Astrocyte (in vitro differentiated cells and primary cell): ENCODE measurements around the gene FGGY. TPM values are rescaled to one million over a fixed set of nuclear protein-coding genes. Genes with fewer than 3 reads are reported as not detected.

Experiments
- DNase-seq: peaks from one replicate; pipeline ENCODE4 v3.0.0-alpha.2; 2010; ENCODE audit warnings: low read depth
- FAIRE-seq: peaks from 2 replicates; lab custom pipeline; 2011; peaks lifted over from hg19 to GRCh38; lab: Jason Lieb, UNC
- H2AFZ ChIP-seq: 2 replicates; pipeline ENCODE4 v1.6.0; 2012; ENCODE audit warnings: low read depth, low read length, inconsistent platforms
- H3K27ac ChIP-seq: 2 replicates; pipeline ENCODE4 v1.5.1; 2011; ENCODE audit warnings: low read depth, low read length, inconsistent platforms
- H3K27me3 ChIP-seq: 2 replicates; pipeline ENCODE4 v1.6.0; 2011; ENCODE audit warnings: low read length, inconsistent platforms; ENCODE audit not compliant: insufficient read depth
- H3K36me3 ChIP-seq: 2 replicates; pipeline ENCODE4 v1.5.1; 2011; ENCODE audit warnings: low read length, inconsistent platforms; ENCODE audit not compliant: insufficient read depth
- H3K4me1 ChIP-seq: 2 replicates; pipeline ENCODE4 v1.5.1; 2011; ENCODE audit warnings: low read length, inconsistent platforms; ENCODE audit not compliant: insufficient read depth
- H3K4me2 ChIP-seq: 2 replicates; pipeline ENCODE4 v1.6.0; 2012; ENCODE audit warnings: low read length, inconsistent platforms
- H3K4me3 ChIP-seq: 2 replicates; pipeline ENCODE4 v1.5.1; 2011; ENCODE audit warnings: low read depth, mild to moderate bottlenecking, low read length, inconsistent platforms; ENCODE audit not compliant: insufficient read depth
- H3K79me2 ChIP-seq: 2 replicates; pipeline ENCODE4 v1.6.0; 2012; ENCODE audit warnings: mild to moderate bottlenecking, low read length, inconsistent platforms; ENCODE audit not compliant: insufficient read depth
- H3K9ac ChIP-seq: 2 replicates; pipeline ENCODE4 v1.6.0; 2012; ENCODE audit warnings: mild to moderate bottlenecking, low read length, inconsistent platforms
- H3K9me3 ChIP-seq: 2 replicates; pipeline ENCODE4 v1.5.1; 2012; ENCODE audit warnings: low read depth, mild to moderate bottlenecking, low read length, inconsistent platforms; ENCODE audit not compliant: insufficient read depth
- H4K20me1 ChIP-seq: 2 replicates; pipeline ENCODE4 v1.6.0; 2012; ENCODE audit warnings: low read length, inconsistent platforms; ENCODE audit not compliant: insufficient read depth
- H3K27ac Mint-ChIP-seq: one replicate; pipeline ENCODE4 v1.8.0; 2021; ENCODE audit warnings: mild to moderate bottlenecking, mixed read lengths; ENCODE audit not compliant: unreplicated experiment
- H3K27me3 Mint-ChIP-seq: one replicate; pipeline ENCODE4 v1.8.0; 2021; ENCODE audit warnings: low read depth, mixed read lengths; ENCODE audit not compliant: unreplicated experiment
- H3K36me3 Mint-ChIP-seq: one replicate; pipeline ENCODE4 v1.8.0; 2021; ENCODE audit warnings: low read depth, mixed read lengths; ENCODE audit not compliant: unreplicated experiment
- H3K4me1 Mint-ChIP-seq: one replicate; pipeline ENCODE4 v1.8.0; 2021; ENCODE audit warnings: low read depth, mixed read lengths; ENCODE audit not compliant: unreplicated experiment
- H3K4me3 Mint-ChIP-seq: one replicate; pipeline ENCODE4 v1.8.0; 2021; ENCODE audit warnings: mild to moderate bottlenecking, moderate library complexity, mixed read lengths; ENCODE audit not compliant: unreplicated experiment
- H3K9me3 Mint-ChIP-seq: one replicate; pipeline ENCODE4 v1.8.0; 2021; ENCODE audit warnings: mild to moderate bottlenecking, mixed read lengths; ENCODE audit not compliant: unreplicated experiment
- EZH2 ChIP-seq: IDR thresholded peaks from 2 replicates; pipeline ENCODE4 v1.6.1; 2012; ENCODE audit warnings: mild to moderate bottlenecking, low read length, inconsistent platforms; ENCODE audit not compliant: insufficient read depth
- total RNA-seq: library from RNA; stranded (reverse); gene quantifications from 2 replicates; pipeline ENCODE4 v1.2.1, GENCODE V29; 2021
- TF ChIP-seq, protein P1 (sequence below): IDR thresholded peaks from 2 replicates; pipeline ENCODE4 v1.5.1; 2011; ENCODE audit warnings: low read depth, mild to moderate bottlenecking, inconsistent platforms, low read length, moderate library complexity; ENCODE audit not compliant: insufficient read depth

FGGY gene
- total RNA-seq, 1 donor from 2014 or later: 6.8 TPM

DNA sequence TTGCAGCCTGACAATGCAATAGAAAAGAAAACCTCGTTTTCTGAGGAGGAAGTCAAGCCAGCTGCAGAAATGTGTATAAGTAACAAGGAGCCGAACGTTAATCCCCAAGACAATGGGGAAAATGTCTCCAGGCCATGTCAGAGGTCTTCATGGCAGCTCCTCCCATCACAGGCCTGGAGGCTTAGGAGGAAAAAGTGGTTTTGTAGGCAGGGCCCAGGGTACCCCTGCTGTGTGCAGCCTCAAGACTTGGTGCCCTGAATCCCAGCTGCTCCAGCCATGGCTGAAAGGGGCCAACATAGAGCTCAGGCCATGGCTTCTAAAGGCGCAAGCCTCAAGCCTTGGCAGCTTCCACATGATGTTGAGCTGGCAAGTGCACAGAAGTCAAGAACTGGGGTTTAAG, 439.9 kb downstream of the FGGY start:
- Histone ChIP-seq H3K4me2 (no peak overlapping the region), H3K4me3 (no peak overlapping the region), H3K27ac (no peak overlapping the region), H2AFZ (no peak overlapping the region), H3K4me1 (peaks cover 27% of the 10 kb centered on the region), H3K9me3 (peaks cover 5% of the 10 kb centered on the region), H3K36me3 (no peaks in the 10 kb centered on the region), H3K27me3 (no peaks in the 10 kb centered on the region), H3K79me2 (no peaks in the 10 kb centered on the region), H4K20me1 (no peaks in the 10 kb centered on the region), H3K9ac (no peak overlapping the region)
- DNase-seq (no peak), FAIRE-seq (no peak)
- TF ChIP-seq, protein P1, sequence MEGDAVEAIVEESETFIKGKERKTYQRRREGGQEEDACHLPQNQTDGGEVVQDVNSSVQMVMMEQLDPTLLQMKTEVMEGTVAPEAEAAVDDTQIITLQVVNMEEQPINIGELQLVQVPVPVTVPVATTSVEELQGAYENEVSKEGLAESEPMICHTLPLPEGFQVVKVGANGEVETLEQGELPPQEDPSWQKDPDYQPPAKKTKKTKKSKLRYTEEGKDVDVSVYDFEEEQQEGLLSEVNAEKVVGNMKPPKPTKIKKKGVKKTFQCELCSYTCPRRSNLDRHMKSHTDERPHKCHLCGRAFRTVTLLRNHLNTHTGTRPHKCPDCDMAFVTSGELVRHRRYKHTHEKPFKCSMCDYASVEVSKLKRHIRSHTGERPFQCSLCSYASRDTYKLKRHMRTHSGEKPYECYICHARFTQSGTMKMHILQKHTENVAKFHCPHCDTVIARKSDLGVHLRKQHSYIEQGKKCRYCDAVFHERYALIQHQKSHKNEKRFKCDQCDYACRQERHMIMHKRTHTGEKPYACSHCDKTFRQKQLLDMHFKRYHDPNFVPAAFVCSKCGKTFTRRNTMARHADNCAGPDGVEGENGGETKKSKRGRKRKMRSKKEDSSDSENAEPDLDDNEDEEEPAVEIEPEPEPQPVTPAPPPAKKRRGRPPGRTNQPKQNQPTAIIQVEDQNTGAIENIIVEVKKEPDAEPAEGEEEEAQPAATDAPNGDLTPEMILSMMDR: no peak
- no peak for TF ChIP-seq EZH2
- H3K9me3 Mint-ChIP-seq: peaks cover 14% of the 10 kb centered on the region
- H3K4me1 Mint-ChIP-seq: peaks cover 33% of the 10 kb centered on the region
- no peak overlapping the region for H3K27ac Mint-ChIP-seq
- no peak overlapping the region for H3K4me3 Mint-ChIP-seq
- H3K27me3 Mint-ChIP-seq: no peaks in the 10 kb centered on the region
- peaks cover 7% of the 10 kb centered on the region for H3K36me3 Mint-ChIP-seq

DNA sequence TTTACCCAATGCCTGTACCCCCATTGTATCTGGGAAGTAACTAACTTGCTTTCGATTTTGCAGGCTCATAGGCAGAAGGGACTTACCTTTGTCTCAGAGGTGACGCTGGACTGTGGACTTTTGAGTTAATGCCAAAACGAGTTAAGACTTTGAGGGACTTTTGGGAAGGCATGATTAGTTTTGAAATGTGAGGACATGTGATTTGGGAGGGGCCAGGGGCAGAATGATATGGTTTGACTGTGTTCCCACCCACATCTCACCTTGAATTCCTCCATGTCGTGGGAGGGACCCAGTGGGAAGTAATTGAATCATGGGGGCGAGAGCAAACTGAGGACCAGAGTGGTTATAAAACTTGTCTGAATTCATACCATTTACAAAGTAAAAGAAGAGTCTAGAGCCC, 440.7 kb downstream of the FGGY start:
- Histone ChIP-seq H4K20me1 (no peaks in the 10 kb centered on the region), H2AFZ (no peak overlapping the region), H3K36me3 (no peaks in the 10 kb centered on the region), H3K79me2 (no peaks in the 10 kb centered on the region), H3K9ac (peak overlapping the region; percentile 26), H3K27me3 (no peaks in the 10 kb centered on the region), H3K4me3 (no peak overlapping the region), H3K4me2 (peak overlapping the region; percentile 29), H3K27ac (peak overlapping the region; percentile 41), H3K9me3 (peaks cover 5% of the 10 kb centered on the region), H3K4me1 (peaks cover 19% of the 10 kb centered on the region)
- Mint-ChIP-seq H3K27ac (no peak overlapping the region), H3K27me3 (no peaks in the 10 kb centered on the region), H3K4me1 (peaks cover 24% of the 10 kb centered on the region), H3K4me3 (no peak overlapping the region), H3K36me3 (peaks cover 7% of the 10 kb centered on the region), H3K9me3 (peaks cover 18% of the 10 kb centered on the region)
- FAIRE-seq: no peak
- TF ChIP-seq EZH2: no peak
- TF ChIP-seq, protein P1: no peak
- no peak for DNase-seq

DNA sequence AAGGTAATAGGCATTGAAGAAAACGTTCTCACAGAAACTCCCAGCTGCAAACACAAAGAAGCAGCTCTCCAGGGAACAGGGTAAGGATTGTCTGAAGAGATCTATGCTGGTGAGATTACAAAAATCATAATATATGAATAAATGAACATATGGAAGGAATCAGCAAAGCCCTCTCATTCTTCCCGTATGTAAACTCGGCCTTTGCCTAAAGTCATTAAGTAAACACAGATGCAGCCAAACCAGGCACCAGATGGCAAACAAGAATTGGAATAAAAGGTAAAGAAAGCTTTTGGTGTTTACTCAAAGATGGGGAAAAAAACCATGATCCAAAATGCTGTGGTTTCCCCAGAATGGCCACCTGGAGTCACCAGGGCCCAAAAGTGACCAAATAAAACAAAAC, 441.3 kb downstream of the FGGY start:
- H3K9me3 Mint-ChIP-seq: peaks cover 18% of the 10 kb centered on the region
- Histone ChIP-seq H3K27ac (peak overlapping the region; percentile 41), H3K9ac (peak overlapping the region; percentile 9), H4K20me1 (no peaks in the 10 kb centered on the region), H3K9me3 (peaks cover 5% of the 10 kb centered on the region), H3K4me3 (no peak overlapping the region), H3K27me3 (no peaks in the 10 kb centered on the region), H2AFZ (no peak overlapping the region), H3K79me2 (no peaks in the 10 kb centered on the region), H3K4me2 (peak overlapping the region; percentile 45), H3K36me3 (no peaks in the 10 kb centered on the region), H3K4me1 (peaks cover 19% of the 10 kb centered on the region)
- no peaks in the 10 kb centered on the region for H3K27me3 Mint-ChIP-seq
- H3K4me1 Mint-ChIP-seq: peaks cover 19% of the 10 kb centered on the region
- DNase-seq: peak; percentile 72
- FAIRE-seq: no peak
- H3K36me3 Mint-ChIP-seq: peaks cover 7% of the 10 kb centered on the region
- TF ChIP-seq EZH2: no peak
- TF ChIP-seq, protein P1: no peak
- H3K4me3 Mint-ChIP-seq: no peak overlapping the region
- no peak overlapping the region for H3K27ac Mint-ChIP-seq
